Ovary (tissue), 3 donors: ENCODE data around the gene SETD2.

ENCODE experiments used
- POLR2A ChIP-seq: fragments of 450-650 bp; IDR thresholded peaks from one replicate; pipeline ENCODE4 v1.6.1; 2017; ENCODE audit warnings: antibody characterized with exemption, mild to moderate bottlenecking, moderate library complexity
- TF ChIP-seq, protein P1 (sequence below), 3 donors: fragments of 450-650 bp in 2 of 3; fragments of 200-600 bp in 1 of 3; IDR thresholded peaks; one replicate each; pipeline versions ENCODE4 v1.5.1 to v1.8.0; 2016 to 2022; ENCODE audit warnings: antibody characterized with exemption in 3 of 3, mild to moderate bottlenecking in 1 of 3
- donor health status: DM: no; HTN: no; CAD: no.

DNA sequence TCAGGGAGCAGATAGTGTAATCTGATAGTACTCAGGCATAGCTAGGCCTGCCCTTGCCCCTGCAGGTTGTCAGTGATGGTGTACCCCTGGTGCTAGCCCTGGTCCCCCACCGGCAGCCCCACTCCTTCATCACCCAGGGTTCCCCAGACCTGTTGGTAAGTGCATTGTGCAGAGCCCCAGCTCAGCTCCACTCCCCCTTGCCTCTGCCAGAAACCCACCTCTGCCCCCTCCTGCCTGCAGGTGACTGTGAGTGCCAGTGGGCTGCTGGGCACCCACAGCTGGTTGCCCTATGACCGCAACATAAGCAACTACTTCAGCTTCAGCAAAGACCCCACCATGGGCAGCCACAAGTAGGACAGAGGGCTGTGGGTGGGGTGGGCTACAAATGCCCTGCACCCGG, 156.9 kb downstream of the SETD2 start:
- TF ChIP-seq, protein P1, sequence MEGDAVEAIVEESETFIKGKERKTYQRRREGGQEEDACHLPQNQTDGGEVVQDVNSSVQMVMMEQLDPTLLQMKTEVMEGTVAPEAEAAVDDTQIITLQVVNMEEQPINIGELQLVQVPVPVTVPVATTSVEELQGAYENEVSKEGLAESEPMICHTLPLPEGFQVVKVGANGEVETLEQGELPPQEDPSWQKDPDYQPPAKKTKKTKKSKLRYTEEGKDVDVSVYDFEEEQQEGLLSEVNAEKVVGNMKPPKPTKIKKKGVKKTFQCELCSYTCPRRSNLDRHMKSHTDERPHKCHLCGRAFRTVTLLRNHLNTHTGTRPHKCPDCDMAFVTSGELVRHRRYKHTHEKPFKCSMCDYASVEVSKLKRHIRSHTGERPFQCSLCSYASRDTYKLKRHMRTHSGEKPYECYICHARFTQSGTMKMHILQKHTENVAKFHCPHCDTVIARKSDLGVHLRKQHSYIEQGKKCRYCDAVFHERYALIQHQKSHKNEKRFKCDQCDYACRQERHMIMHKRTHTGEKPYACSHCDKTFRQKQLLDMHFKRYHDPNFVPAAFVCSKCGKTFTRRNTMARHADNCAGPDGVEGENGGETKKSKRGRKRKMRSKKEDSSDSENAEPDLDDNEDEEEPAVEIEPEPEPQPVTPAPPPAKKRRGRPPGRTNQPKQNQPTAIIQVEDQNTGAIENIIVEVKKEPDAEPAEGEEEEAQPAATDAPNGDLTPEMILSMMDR (IDR thresholded peaks at IDR 0.05) = no peak
- no peak for TF ChIP-seq POLR2A
